Measurements from ENCODE around the gene PTBP3.

DNA sequence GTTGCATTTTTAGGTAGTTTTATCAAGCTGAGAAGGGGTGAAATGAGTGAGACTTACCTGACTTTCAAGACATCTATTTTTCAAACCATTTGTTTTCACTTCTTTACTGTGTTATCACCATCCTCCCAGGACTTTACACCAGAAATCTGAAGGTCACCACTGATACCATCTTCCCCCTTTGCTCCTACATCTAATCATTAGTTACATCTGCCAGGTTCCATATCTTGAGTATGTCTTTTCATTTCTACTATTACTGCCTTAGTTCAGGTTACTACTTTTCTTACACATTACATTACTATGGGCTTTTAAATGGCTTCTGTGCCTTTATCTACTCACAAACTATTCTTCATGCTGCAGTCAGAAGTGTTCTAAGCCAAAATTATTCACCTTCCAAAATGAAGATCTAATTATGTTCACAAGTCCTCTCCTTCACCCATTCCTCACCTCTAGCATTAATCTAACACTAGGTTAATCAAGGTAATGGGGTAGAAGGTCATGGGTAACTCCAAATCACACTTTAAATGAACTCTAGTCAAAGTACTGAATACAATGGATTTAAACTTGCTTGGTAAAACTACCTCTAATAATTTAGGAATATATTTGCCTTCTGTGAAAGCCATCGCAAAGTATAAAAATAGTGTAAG is 44.4 kb upstream of the PTBP3 start:
- TF ChIP-seq, protein P1, sequence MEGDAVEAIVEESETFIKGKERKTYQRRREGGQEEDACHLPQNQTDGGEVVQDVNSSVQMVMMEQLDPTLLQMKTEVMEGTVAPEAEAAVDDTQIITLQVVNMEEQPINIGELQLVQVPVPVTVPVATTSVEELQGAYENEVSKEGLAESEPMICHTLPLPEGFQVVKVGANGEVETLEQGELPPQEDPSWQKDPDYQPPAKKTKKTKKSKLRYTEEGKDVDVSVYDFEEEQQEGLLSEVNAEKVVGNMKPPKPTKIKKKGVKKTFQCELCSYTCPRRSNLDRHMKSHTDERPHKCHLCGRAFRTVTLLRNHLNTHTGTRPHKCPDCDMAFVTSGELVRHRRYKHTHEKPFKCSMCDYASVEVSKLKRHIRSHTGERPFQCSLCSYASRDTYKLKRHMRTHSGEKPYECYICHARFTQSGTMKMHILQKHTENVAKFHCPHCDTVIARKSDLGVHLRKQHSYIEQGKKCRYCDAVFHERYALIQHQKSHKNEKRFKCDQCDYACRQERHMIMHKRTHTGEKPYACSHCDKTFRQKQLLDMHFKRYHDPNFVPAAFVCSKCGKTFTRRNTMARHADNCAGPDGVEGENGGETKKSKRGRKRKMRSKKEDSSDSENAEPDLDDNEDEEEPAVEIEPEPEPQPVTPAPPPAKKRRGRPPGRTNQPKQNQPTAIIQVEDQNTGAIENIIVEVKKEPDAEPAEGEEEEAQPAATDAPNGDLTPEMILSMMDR (IDR thresholded peaks at IDR 0.05 in 4 of 5, conservative IDR thresholded peaks at IDR 0.05 in 1 of 5), result no peak
- no peak for TF ChIP-seq POLR2A (IDR thresholded peaks at IDR 0.05)

All from gastrocnemius medialis (tissue), 4 donors.